Heart left ventricle (tissue), 16 donors: ENCODE measurements around the gene STK17A. TPM values are rescaled to one million over a fixed set of nuclear protein-coding genes. Genes with fewer than 3 reads are reported as not detected.

Source experiments
- ATAC-seq, 4 donors: fragments of 200-7000 bp; cut with Tn5 transposase; one replicate each; pipeline ENCODE4 v1.9.1; 2020 to 2022; ENCODE audit warnings: moderate library complexity in 4 of 4, mild to moderate bottlenecking in 3 of 4, moderate number of reproducible peaks in 1 of 4
- DNase-seq, 5 donors: peaks; one replicate each; pipeline ENCODE4 v3.0.0-alpha.2; 2020
- H3K27ac ChIP-seq, 12 donors: fragments of 200-600 bp; sonication (generic) in 4 of 12; one replicate each; pipeline versions ENCODE4 v1.5.0 to v1.8.0; 2016 to 2022; ENCODE audit warnings: mild to moderate bottlenecking in 2 of 12
- H3K27me3 ChIP-seq, 9 donors: fragments of 200-600 bp; sonication (generic) in 2 of 9; one replicate each; pipeline versions ENCODE4 v1.5.1 to v1.8.0; 2016 to 2022; ENCODE audit warnings: mild to moderate bottlenecking in 3 of 9
- H3K36me3 ChIP-seq, 9 donors: fragments of 200-600 bp; sonication (generic) in 2 of 9; one replicate each; pipeline versions ENCODE4 v1.5.0 to v1.8.0; 2018 to 2022; ENCODE audit warnings: mild to moderate bottlenecking in 2 of 9
- H3K4me1 ChIP-seq, 12 donors: fragments of 200-600 bp; sonication (generic) in 4 of 12; one replicate each; pipeline versions ENCODE4 v1.5.0 to v1.8.0; 2016 to 2022; ENCODE audit warnings: mild to moderate bottlenecking in 3 of 12
- H3K4me3 ChIP-seq, 12 donors: fragments of 200-600 bp; sonication (generic) in 4 of 12; one replicate each; pipeline versions ENCODE4 v1.5.0 to v1.8.0; 2017 to 2022; ENCODE audit warnings: mild to moderate bottlenecking in 9 of 12, moderate library complexity in 4 of 12
- H3K9me3 ChIP-seq, 12 donors: fragments of 200-600 bp; sonication (generic) in 4 of 12; one replicate each; pipeline versions ENCODE4 v1.5.0 to v1.8.0; 2016 to 2022; ENCODE audit warnings: mild to moderate bottlenecking in 1 of 12
- POLR2A ChIP-seq, 2 donors: fragments of 450-650 bp; IDR thresholded peaks; one replicate each; pipeline ENCODE4 v1.6.1; 2017; ENCODE audit warnings: antibody characterized with exemption in 2 of 2, mild to moderate bottlenecking in 2 of 2, moderate library complexity in 2 of 2
- WGBS, 4 donors: extraction: QIAGEN DNeasy Blood & Tissue Kit in 2 of 4; methylation state at CpG; one replicate each; pipeline versions ENCODE4 v1.1.5 to v1.1.7; 2013 to 2018; 5-methylcytosine and 5-hydroxymethylcytosine counted together
- intact Hi-C, 10 donors: fragments of 100-400 bp; cut with DNase I; formaldehyde crosslinking; loops; one replicate each; pipeline versions ENCODE4 v1.11.1 to v1.14.2; 2022
- polyA plus RNA-seq, 2 donors: library from polyadenylated mRNA; stranded (reverse); fragments of 200-250 nt; gene quantifications; one replicate each; pipeline ENCODE4 v1.2.3, GENCODE V29; 2013
- total RNA-seq, 9 donors: library from RNA; depleted of rRNA in 2 of 9; stranded (reverse); fragments of >200 nt in 2 of 9; fragmentation: NEBNext Ultra II Directional in 3 of 9; extraction: Animal tissue kit (Norgen Biotek cat#: 25700) in 3 of 9; gene quantifications; one replicate each; pipeline versions ENCODE4 v1.1.0 to v1.2.4, GENCODE V29; 2016 to 2023
- TF ChIP-seq, protein P1 (sequence below), 12 donors: fragments of 200-600 bp; sonication (generic) in 4 of 12; IDR thresholded peaks; one replicate each; pipeline versions ENCODE4 v1.5.0 to v1.8.0; 2018 to 2022; ENCODE audit warnings: antibody characterized with exemption in 12 of 12, mild to moderate bottlenecking in 5 of 12
- donor health status: ischemic (EF 13 %, LVEDD 7.1; RV severe dilation, severe dysfunction).
- donor health status: healthy with polysubstance abuse.
- donor health status: DM: no; HTN: yes; CAD: no.
- donor health status: DM: no; HTN: no; CAD: no.
- donor health status: ischemic (EF 25% LVEDD 6.9; RV normal size, moderate dysfunction).
- donor health status: ischemic (EF 25% LVEDD 5.7; RV mildly dilated, moderate dysfunction).
- donor health status: healthy.
- donor health status: DM: yes; HTN: yes; CAD: no.
- donor health status: ischemic (EF 35%, LVEDD 5.7; RV mildly dilated, moderate dysfunction).
- donor health status: nonischemic (EF 11% LVEDD 7.7; RV severe dilation, severe dysfunction).
- donor health status: DM: yes; HTN: yes; CAD: no.
- donor health status: PGD.
- donor health status: ischemic (EF 29% LVEDD 5.4; RV normal size, mild dysfunction).
- donor health status: nonischemic (EF 23%, LVEDD 6.1; RV moderate dilation, normal function).

The STK17A gene
- total and polyA plus RNA-seq, 11 donors, result 11.9 to 43.9 (median 25.1) TPM

DNA sequence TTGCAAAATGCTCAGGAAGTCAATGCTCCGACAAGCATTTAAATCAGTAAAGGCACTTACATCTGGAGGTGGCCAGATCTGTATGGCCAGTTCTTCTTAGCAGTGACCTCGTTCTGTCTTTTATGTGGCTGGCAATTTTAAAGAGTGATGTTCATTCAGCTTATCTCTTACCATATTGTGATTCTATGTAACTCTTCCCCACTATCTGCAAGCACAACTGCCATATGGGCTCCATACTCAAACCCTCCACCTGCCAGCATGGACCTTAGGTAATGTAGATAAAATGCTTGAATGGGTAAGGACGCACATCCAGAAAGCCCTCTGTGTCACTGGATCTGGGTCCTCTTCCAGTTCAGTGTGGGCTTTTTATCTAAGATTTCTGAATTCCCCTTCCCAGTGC lies 42.4 kb upstream of the STK17A start:
- intact Hi-C loops, result no loop called here
- 85 to 94% (median 88%) methylated on average over 3 of the region's 3 CpGs for WGBS, 4 donors
- no peak overlapping the region for H3K27ac ChIP-seq
- peaks cover 0 to 8% (median 0%) of the 10 kb centered on the region in 12 donors for H3K4me1 ChIP-seq
- TF ChIP-seq, protein P1, sequence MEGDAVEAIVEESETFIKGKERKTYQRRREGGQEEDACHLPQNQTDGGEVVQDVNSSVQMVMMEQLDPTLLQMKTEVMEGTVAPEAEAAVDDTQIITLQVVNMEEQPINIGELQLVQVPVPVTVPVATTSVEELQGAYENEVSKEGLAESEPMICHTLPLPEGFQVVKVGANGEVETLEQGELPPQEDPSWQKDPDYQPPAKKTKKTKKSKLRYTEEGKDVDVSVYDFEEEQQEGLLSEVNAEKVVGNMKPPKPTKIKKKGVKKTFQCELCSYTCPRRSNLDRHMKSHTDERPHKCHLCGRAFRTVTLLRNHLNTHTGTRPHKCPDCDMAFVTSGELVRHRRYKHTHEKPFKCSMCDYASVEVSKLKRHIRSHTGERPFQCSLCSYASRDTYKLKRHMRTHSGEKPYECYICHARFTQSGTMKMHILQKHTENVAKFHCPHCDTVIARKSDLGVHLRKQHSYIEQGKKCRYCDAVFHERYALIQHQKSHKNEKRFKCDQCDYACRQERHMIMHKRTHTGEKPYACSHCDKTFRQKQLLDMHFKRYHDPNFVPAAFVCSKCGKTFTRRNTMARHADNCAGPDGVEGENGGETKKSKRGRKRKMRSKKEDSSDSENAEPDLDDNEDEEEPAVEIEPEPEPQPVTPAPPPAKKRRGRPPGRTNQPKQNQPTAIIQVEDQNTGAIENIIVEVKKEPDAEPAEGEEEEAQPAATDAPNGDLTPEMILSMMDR (IDR thresholded peaks at IDR 0.05), result no peak
- no peak for TF ChIP-seq POLR2A (IDR thresholded peaks at IDR 0.05)
- no peaks in the 10 kb centered on the region for H3K36me3 ChIP-seq
- DNase-seq, result no peak
- no peak for ATAC-seq
- no peaks in the 10 kb centered on the region for H3K9me3 ChIP-seq
- no peak overlapping the region for H3K4me3 ChIP-seq
- H3K27me3 ChIP-seq, result peaks cover 0 to 6% (median 0%) of the 10 kb centered on the region in 9 donors

DNA sequence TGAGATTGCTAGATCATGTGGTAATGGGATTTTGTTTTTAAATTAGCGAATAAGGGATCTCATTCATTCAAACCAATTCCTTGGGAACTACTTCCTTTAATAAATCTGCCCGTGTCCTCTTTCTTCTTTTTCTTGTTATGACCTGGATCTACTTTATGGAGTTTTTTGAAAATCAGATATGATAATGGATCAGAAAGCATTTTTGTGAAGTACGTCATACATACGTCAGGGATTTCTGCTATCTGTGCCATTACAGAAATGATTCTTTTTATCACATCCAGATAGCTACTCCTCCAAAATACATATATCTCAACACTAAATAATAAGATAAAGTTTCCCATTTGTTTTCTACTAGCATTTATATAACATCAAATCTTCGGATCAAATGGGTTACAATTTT lies 40.2 kb upstream of the STK17A start:
- 84 to 91% (median 88%) methylated on average over 5 of the region's 5 CpGs for WGBS, 4 donors
- ATAC-seq, result no peak
- TF ChIP-seq, protein P1 (IDR thresholded peaks at IDR 0.05), result no peak
- no peak for TF ChIP-seq POLR2A (IDR thresholded peaks at IDR 0.05)

DNA sequence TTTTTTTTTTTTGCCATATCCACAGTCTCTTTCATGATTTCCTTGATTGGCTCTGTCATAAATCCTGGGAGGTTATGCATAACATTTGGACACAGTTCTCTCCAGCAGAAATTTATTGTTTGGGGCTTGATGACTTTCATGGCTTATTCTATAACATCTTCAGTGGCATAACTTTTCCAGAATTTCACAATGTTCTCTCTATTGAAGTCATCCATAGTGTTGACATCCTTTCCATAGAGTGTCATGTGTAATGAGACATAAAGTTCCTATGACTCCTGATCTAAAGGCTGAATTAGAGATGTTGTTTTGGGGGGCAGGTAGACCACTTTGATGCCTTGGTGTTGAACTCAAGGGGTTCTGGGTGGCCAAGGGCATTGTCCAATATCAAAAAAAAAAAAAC lies 36.7 kb upstream of the STK17A start:
- TF ChIP-seq, protein P1 (IDR thresholded peaks at IDR 0.05), result no peak
- TF ChIP-seq POLR2A (IDR thresholded peaks at IDR 0.05), result no peak
- no peak overlapping the region for H3K4me3 ChIP-seq
- peaks cover 0 to 6% (median 0%) of the 10 kb centered on the region in 9 donors for H3K27me3 ChIP-seq
- no peaks in the 10 kb centered on the region for H3K36me3 ChIP-seq
- intact Hi-C loops, result no loop called here
- DNase-seq, result no peak
- no peak overlapping the region for H3K27ac ChIP-seq
- H3K4me1 ChIP-seq, result no peaks in the 10 kb centered on the region
- H3K9me3 ChIP-seq, result peaks cover 0 to 5% (median 0%) of the 10 kb centered on the region in 12 donors
- no peak for ATAC-seq

More for the DNA sequence above, 40.2 kb upstream of the STK17A start:
- Histone ChIP-seq H3K4me1 (peaks cover 0 to 8% (median 0%) of the 10 kb centered on the region in 12 donors), H3K27me3 (peaks cover 0 to 6% (median 0%) of the 10 kb centered on the region in 9 donors), H3K9me3 (peaks cover 0 to 5% (median 0%) of the 10 kb centered on the region in 12 donors), H3K27ac (no peak overlapping the region), H3K36me3 (no peaks in the 10 kb centered on the region), H3K4me3 (no peak overlapping the region)
- no peak for DNase-seq
- intact Hi-C loops, result no loop called here

DNA sequence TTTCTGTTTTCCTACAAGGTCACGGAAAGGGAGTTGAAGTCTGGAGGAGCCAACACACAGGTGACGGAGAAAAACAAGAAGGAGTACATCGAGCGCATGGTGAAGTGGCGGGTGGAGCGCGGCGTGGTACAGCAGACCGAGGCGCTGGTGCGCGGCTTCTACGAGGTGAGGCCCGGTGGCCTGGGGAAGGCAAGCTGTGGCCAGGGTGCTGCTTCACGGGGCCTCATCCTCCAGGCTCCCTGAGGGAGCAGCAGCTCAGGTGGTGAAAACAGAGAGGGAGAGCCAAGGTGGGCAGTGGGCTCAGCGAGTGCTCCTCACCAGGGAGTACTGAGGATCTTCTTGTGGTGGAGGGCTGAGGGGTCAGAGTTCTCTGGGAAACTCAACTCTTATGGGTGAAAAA lies 32.5 kb upstream of the STK17A start:
- no peak for DNase-seq
- intact Hi-C loops, result no loop called here
- H3K36me3 ChIP-seq, result no peaks in the 10 kb centered on the region
- TF ChIP-seq, protein P1 (IDR thresholded peaks at IDR 0.05), result no peak
- TF ChIP-seq POLR2A (IDR thresholded peaks at IDR 0.05), result no peak
- H3K27ac ChIP-seq, result no peak overlapping the region
- H3K4me3 ChIP-seq, result no peak overlapping the region
- no peak for ATAC-seq
- H3K27me3 ChIP-seq, result no peaks in the 10 kb centered on the region
- H3K9me3 ChIP-seq, result peaks cover 0 to 5% (median 0%) of the 10 kb centered on the region in 12 donors
- H3K4me1 ChIP-seq, result peaks cover 0 to 11% (median 0%) of the 10 kb centered on the region in 12 donors
- WGBS, 4 donors, result 94 to 95% (median 94%) methylated on average over 16 of the region's 16 CpGs
